Panc1 (cell line): ENCODE measurements around the gene ZDHHC19.

Experiments
- CTCF ChIP-seq: fragments of 450-650 bp; IDR thresholded peaks from 2 replicates; pipeline ENCODE4 v1.5.1; 2017; ENCODE audit warnings: mild to moderate bottlenecking
- POLR2AphosphoS5 ChIP-seq: IDR thresholded peaks from 2 replicates; pipeline ENCODE4 v1.6.1; 2012; ENCODE audit warnings: mild to moderate bottlenecking, low read depth, low read length, moderate library complexity

GRCh38 chr3:196194542-196194915 lies 16.7 kb downstream of the ZDHHC19 start:
- TF ChIP-seq CTCF (no peak), POLR2AphosphoS5 (no peak)
